HFF-Myc (cell line): ENCODE results near the gene GRIA4.

Source experiments
- DNase-seq: peaks from one replicate; pipeline ENCODE4 v3.0.0-alpha.2; 2011; ENCODE audit warnings: low read depth; ENCODE audit errors: extremely low read depth
- H3K4me3 ChIP-seq: replicated peaks from 2 replicates; pipeline ENCODE4 v1.5.1; 2011; ENCODE audit warnings: low read depth, mild to moderate bottlenecking, control low read depth, low read length
- TF ChIP-seq, protein P1 (sequence below): IDR thresholded peaks from 2 replicates; pipeline ENCODE4 v1.5.1; 2012; ENCODE audit warnings: mild to moderate bottlenecking, low read depth, low read length, control low read depth; ENCODE audit errors: missing control alignments

Gene GRIA4

DNA sequence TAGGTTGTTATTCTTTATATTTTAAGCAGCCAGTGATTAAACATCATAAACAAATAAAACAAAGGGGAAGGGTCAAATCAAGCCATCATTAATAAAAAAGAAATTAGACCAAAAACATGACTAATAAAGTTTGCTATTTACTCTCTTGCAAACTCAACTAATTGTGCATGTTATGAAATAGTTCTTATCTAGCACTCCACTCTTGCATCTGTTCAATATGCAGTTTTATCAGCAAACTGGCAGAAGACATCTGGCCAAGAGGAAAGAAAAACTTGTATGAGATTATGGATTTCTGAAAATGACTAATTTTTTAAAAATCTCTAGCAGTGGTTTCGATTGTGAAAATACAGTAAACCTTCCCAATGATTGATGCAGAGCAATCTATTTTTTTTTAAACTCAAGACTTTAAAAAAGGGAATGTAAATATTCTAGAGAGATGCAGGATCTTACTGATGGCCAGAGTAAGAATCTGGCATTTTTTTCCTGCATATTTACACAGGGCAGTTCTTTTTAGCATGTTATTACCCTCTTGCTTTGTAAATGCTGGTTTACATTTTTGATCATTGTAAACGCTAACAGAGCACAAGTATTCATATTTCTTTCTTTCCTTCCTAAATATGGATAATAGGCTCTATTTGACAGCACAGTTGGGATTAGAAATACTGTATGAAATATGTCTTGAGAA, 83.3 kb downstream of the GRIA4 start:
- no peak for DNase-seq
- TF ChIP-seq, protein P1, sequence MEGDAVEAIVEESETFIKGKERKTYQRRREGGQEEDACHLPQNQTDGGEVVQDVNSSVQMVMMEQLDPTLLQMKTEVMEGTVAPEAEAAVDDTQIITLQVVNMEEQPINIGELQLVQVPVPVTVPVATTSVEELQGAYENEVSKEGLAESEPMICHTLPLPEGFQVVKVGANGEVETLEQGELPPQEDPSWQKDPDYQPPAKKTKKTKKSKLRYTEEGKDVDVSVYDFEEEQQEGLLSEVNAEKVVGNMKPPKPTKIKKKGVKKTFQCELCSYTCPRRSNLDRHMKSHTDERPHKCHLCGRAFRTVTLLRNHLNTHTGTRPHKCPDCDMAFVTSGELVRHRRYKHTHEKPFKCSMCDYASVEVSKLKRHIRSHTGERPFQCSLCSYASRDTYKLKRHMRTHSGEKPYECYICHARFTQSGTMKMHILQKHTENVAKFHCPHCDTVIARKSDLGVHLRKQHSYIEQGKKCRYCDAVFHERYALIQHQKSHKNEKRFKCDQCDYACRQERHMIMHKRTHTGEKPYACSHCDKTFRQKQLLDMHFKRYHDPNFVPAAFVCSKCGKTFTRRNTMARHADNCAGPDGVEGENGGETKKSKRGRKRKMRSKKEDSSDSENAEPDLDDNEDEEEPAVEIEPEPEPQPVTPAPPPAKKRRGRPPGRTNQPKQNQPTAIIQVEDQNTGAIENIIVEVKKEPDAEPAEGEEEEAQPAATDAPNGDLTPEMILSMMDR = no peak
- H3K4me3 ChIP-seq = no peak overlapping the region

DNA sequence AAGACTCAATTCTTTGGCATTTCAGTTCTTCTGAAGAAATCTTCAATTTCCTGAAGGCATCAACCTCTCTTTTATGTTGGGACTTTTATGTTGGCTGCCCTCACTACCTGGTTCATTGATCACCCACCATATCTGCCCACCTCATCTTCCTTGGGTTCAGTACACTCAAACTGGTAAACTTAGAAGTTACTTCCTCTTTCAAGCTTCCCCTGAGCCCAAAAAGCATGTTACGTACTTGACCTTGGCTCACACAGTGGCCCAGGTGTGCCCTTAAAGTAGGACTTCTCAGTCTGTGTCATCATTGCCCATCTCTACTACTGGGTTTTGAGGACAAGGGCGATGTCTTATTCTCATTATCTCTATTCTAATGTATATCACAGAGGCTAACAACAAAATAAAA, 86.1 kb downstream of the GRIA4 start:
- TF ChIP-seq, protein P1 = no peak
- DNase-seq = no peak
- no peak overlapping the region for H3K4me3 ChIP-seq

DNA sequence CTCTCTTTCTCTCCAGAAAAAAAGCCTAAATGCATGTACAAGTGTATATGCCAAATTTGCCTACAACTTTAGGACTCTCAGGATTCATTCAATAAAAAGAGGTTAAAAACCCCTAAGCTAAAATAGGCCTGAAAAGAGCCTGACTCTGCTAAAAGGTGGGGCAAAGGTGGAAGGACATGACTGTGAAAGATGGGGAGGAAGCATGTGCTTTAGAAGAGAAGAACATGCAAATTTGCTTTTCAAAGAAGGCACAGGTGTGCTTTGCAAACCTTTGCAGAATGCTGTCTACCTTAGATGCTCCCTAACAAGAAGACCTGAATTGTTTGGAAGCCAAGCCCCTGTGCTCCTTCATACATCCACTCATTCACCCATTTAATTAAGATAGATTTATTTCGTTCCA, 87.4 kb downstream of the GRIA4 start:
- H3K4me3 ChIP-seq = no peak overlapping the region
- TF ChIP-seq, protein P1 = no peak
- DNase-seq = no peak

DNA sequence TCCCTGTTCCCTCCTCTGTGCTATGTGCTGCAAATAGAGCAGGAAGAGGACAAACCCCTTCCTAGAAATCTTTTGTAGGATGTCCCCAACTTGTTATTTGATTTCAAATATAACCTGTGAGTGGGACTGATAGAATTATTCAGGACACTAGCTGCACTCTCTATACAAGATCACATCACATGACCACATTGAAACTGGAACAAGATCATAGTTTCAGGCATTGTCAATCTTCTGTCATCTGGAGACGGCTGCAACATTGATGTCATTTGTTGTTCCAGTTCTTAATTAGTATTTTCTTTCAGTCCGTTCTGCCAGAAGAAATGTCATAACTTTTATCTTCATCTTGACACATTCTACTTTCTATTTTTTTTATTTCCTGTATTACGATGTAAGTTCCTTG, 89.3 kb downstream of the GRIA4 start:
- TF ChIP-seq, protein P1 = no peak
- no peak for DNase-seq
- H3K4me3 ChIP-seq = no peak overlapping the region

DNA sequence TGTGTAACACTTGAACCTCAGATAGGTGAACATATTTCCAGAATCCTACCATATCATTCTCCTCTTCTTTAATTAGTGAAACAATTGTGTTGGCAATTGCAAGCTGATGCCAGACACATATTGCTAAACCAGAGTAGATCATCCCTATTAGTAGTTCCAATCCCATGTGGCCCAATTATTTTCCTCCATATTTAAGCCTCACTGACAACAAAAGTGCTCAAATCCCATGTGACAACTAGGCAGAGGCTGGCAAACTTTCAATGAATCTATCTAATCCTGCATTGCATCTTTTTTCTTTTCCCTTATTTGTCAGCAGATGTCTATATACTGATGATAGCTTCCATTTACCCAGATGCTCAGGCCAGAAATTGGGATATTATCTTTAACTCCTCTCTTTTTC, 90.4 kb downstream of the GRIA4 start:
- DNase-seq = no peak
- no peak overlapping the region for H3K4me3 ChIP-seq
- TF ChIP-seq, protein P1 = no peak

DNA sequence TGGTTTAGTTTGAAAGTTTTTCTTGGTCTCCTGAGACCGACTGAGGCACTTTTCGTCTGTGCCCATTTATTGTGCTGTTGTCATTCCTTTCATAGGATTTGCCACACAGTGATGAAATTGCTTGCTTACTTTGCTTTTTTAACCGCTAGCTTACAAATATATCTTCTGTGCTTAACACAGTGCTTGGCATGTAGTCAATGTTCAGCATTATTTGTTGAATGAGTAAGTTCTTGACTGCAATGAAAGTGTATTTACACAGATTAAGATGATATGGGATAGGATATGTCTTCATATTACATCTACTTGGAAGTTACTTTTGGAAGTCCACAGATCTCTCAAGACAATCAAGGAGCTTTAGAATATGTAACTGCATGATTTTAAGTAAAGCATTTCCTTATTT, 91.2 kb downstream of the GRIA4 start:
- TF ChIP-seq, protein P1 = no peak
- no peak for DNase-seq
- H3K4me3 ChIP-seq = no peak overlapping the region
